OCI-LY3 (cell line): Measurements from ENCODE around the gene OGFOD2.

ENCODE experiments used
- CTCF ChIP-seq: fragments of 200-600, 300-600 bp; sonication (generic); IDR thresholded peaks from 2 replicates; pipeline ENCODE4 v1.5.1; 2014; ENCODE audit warnings: antibody characterized with exemption, low read length, low read depth
- EZH2phosphoT487 ChIP-seq: fragments of 200-600 bp; shearing (Covaris generic); IDR thresholded peaks from 2 replicates; pipeline ENCODE4 v1.6.1; 2018; ENCODE audit warnings: antibody characterized with exemption, mixed run types, low read depth

- TF ChIP-seq CTCF (no peak), EZH2phosphoT487 (no peak)
Measured at GRCh38 chr12:122986258-122986871, 11.3 kb downstream of the OGFOD2 start.
